Glutamatergic neuron (in vitro differentiated cells): ENCODE data around the gene LSM3. TPM values are rescaled to one million over a fixed set of nuclear protein-coding genes. Genes with fewer than 3 reads are reported as not detected.

Experiments used
- DNase-seq: peaks from one replicate; pipeline ENCODE4 v3.0.0; 2022
- H3K27ac Mint-ChIP-seq: one replicate; pipeline ENCODE4 v1.8.0; 2020; ENCODE audit warnings: mild to moderate bottlenecking, mixed read lengths, inconsistent platforms; ENCODE audit not compliant: unreplicated experiment
- H3K27me3 Mint-ChIP-seq: one replicate; pipeline ENCODE4 v1.8.0; 2020; ENCODE audit warnings: mild to moderate bottlenecking, moderate library complexity, mixed read lengths, inconsistent platforms; ENCODE audit not compliant: unreplicated experiment
- H3K36me3 Mint-ChIP-seq: one replicate; pipeline ENCODE4 v1.8.0; 2020; ENCODE audit warnings: mild to moderate bottlenecking, mixed read lengths, inconsistent platforms; ENCODE audit not compliant: unreplicated experiment
- H3K4me1 Mint-ChIP-seq: one replicate; pipeline ENCODE4 v1.8.0; 2020; ENCODE audit warnings: mild to moderate bottlenecking, low read depth, mixed read lengths, inconsistent platforms; ENCODE audit not compliant: unreplicated experiment
- H3K4me3 Mint-ChIP-seq: one replicate; pipeline ENCODE4 v1.8.0; 2020; ENCODE audit warnings: mild to moderate bottlenecking, mixed read lengths, inconsistent platforms; ENCODE audit not compliant: unreplicated experiment
- H3K9me3 Mint-ChIP-seq: one replicate; pipeline ENCODE4 v1.8.0; 2020; ENCODE audit warnings: mild to moderate bottlenecking, moderate library complexity, mixed read lengths, inconsistent platforms; ENCODE audit not compliant: unreplicated experiment
- CTCF ChIP-seq: fragments of 200-600 bp; sonication (generic); IDR thresholded peaks from one replicate; pipeline ENCODE4 v1.5.0; 2021; ENCODE audit not compliant: partially characterized antibody, unreplicated experiment
- total RNA-seq: library from RNA; stranded (reverse); fragmentation: NEBNext Ultra II Directional; extraction: Animal tissue kit (Norgen Biotek cat#: 25700); gene quantifications from one replicate; pipeline ENCODE4 v1.2.1, GENCODE V29; 2021; ENCODE audit not compliant: unreplicated experiment

Gene LSM3
- total RNA-seq, 1 donor from 2014 or later = 8.4 TPM

- Mint-ChIP-seq H3K36me3 (peaks cover 3% of the 10 kb centered on the region), H3K4me3 (no peak overlapping the region), H3K27me3 (no peaks in the 10 kb centered on the region), H3K27ac (no peak overlapping the region), H3K4me1 (no peaks in the 10 kb centered on the region), H3K9me3 (no peaks in the 10 kb centered on the region)
- DNase-seq = no peak
- no peak for TF ChIP-seq CTCF
Observed at GRCh38 chr3:14239940-14240339, 61.3 kb downstream of the LSM3 start.

DNA sequence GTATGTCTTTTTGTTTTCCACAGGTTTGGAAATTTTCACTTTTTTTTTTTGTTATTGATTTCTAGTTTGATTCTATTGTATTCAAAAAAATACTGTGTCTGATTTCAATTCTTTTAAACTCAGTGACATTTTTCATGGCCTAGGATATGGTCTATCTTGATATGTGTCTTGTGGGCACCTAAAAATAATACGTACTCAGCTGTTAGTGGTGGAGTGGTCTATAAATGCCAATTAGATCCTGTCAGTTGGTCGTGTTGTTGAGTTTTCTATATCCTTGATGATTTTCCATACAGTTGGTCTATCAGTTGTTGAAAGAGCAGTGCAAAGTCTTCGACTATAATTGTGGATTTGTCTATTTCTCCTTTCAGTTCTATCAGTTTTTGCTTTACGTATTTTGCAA, 61.7 kb downstream of the LSM3 start:
- no peaks in the 10 kb centered on the region for H3K36me3 Mint-ChIP-seq
- TF ChIP-seq CTCF = no peak
- no peak overlapping the region for H3K4me3 Mint-ChIP-seq
- DNase-seq = no peak
- no peaks in the 10 kb centered on the region for H3K4me1 Mint-ChIP-seq
- H3K27me3 Mint-ChIP-seq = no peaks in the 10 kb centered on the region
- H3K9me3 Mint-ChIP-seq = no peaks in the 10 kb centered on the region
- no peak overlapping the region for H3K27ac Mint-ChIP-seq

DNA sequence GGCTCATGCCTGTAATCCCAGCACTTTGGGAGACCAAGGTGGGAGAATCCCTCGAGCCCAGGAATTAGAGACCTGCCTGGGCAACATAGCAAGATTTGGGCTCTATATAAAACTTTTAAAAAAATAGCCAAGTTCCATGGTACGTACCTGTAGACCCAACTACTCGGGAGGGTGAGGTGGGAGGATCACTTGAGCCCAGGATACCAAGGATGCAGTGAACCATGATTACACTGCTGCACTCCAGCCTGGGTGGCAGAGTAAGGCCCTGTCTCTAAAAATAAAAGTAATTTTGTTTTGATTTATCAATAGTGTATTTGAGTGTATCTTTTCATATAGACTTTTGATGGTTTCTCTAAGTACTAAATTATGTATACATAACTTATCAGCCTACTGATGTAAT, 63.1 kb downstream of the LSM3 start:
- DNase-seq = no peak
- no peaks in the 10 kb centered on the region for H3K9me3 Mint-ChIP-seq
- no peaks in the 10 kb centered on the region for H3K27me3 Mint-ChIP-seq
- TF ChIP-seq CTCF = no peak
- H3K36me3 Mint-ChIP-seq = no peaks in the 10 kb centered on the region
- H3K4me1 Mint-ChIP-seq = no peaks in the 10 kb centered on the region
- no peak overlapping the region for H3K4me3 Mint-ChIP-seq
- H3K27ac Mint-ChIP-seq = no peak overlapping the region

DNA sequence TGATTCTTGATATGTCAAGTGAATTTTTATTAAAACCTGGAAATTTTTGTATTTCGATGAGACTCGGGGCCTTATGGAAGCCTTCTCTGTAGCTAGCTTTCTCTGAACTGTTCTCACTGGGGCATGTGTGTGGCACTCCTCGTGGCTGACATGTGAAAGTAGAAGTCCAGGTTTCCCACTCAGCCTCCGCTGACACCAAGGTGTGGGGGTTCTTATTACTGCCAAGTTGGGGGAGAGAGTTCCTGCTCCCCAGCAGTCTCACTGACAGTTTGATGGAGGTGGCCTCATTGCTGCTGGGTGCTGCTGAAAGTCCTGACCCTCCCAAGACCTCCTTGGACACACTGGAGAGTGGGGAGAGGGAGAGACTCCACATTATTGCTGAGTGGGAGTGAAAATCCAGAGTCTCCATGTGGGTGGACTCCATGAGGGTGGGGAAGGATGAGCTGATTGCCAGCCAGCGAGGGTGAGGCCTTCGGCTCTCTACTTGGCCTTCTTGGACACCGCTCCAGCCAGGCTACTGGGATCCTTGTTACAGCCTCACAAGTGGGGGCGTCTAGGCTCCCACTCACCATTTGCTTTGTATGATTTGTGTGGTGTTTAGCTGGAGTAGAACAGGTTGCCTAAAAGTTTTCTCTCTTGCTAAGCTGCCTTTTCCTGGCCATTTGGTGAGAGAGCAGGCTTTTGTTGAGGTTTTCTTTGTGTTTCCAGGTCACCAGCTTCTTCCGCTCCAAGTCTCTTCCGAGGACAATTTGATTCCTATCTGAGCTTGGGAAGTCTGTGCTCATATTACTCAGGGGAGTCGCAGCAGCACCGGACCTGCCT, 64.1 kb downstream of the LSM3 start:
- H3K27ac Mint-ChIP-seq = no peak overlapping the region
- no peak overlapping the region for H3K4me3 Mint-ChIP-seq
- no peaks in the 10 kb centered on the region for H3K36me3 Mint-ChIP-seq
- TF ChIP-seq CTCF = no peak
- no peaks in the 10 kb centered on the region for H3K27me3 Mint-ChIP-seq
- no peaks in the 10 kb centered on the region for H3K4me1 Mint-ChIP-seq
- DNase-seq = no peak
- H3K9me3 Mint-ChIP-seq = no peaks in the 10 kb centered on the region

GRCh38 chr3:14243782-14244181, 65.2 kb downstream of the LSM3 start:
- no peak for DNase-seq
- Mint-ChIP-seq H3K9me3 (no peaks in the 10 kb centered on the region), H3K36me3 (no peaks in the 10 kb centered on the region), H3K4me1 (no peaks in the 10 kb centered on the region), H3K4me3 (no peak overlapping the region), H3K27me3 (no peaks in the 10 kb centered on the region), H3K27ac (no peak overlapping the region)
- TF ChIP-seq CTCF = no peak
